Neuronal stem cell (in vitro differentiated cells): ENCODE results near the gene PTTG1IP2.

Experiments
- DNase-seq: peaks from one replicate; pipeline ENCODE4 v3.0.0-alpha.2; 2013; ENCODE audit warnings: low spot score
- H2AFZ ChIP-seq: one replicate; pipeline ENCODE4 v1.6.1; 2013; ENCODE audit warnings: mild to moderate bottlenecking, low read length, inconsistent platforms
- H2AK5ac ChIP-seq: 2 replicates; pipeline ENCODE4 v1.6.1; 2013; ENCODE audit warnings: low read depth, mild to moderate bottlenecking, inconsistent platforms, low read length, moderate library complexity, mixed read lengths
- H2BK120ac ChIP-seq: 2 replicates; pipeline ENCODE4 v1.6.1; 2013; ENCODE audit warnings: low read depth, mild to moderate bottlenecking, inconsistent platforms, low read length, moderate library complexity, mixed read lengths
- H2BK12ac ChIP-seq: one replicate; pipeline ENCODE4 v1.6.1; 2013; ENCODE audit warnings: low read length, inconsistent platforms
- H2BK15ac ChIP-seq: 2 replicates; pipeline ENCODE4 v1.6.1; 2013; ENCODE audit warnings: mild to moderate bottlenecking, low read length, inconsistent platforms, mixed read lengths
- H2BK5ac ChIP-seq: one replicate; pipeline ENCODE4 v1.6.1; 2013; ENCODE audit warnings: inconsistent platforms, mild to moderate bottlenecking, low read length, moderate library complexity
- H3K14ac ChIP-seq: one replicate; pipeline ENCODE4 v1.6.1; 2013; ENCODE audit warnings: low read length, inconsistent platforms
- H3K18ac ChIP-seq: 2 replicates; pipeline ENCODE4 v1.6.1; 2013; ENCODE audit warnings: low read length, inconsistent platforms
- H3K23ac ChIP-seq: 2 replicates; pipeline ENCODE4 v1.6.1; 2013; ENCODE audit warnings: low read depth, mild to moderate bottlenecking, mixed read lengths, low read length, inconsistent platforms; ENCODE audit not compliant: poor library complexity
- H3K27ac ChIP-seq: replicated peaks from 3 replicates; pipeline ENCODE4 v1.5.1; 2013; ENCODE audit warnings: low read length, inconsistent platforms
- H3K27me3 ChIP-seq, 3 experiments: 2 replicates each; pipeline ENCODE4 v1.6.1; 2013; ENCODE audit warnings: low read length in 3 of 3, mild to moderate bottlenecking in 2 of 3, inconsistent platforms in 1 of 3, low read depth in 1 of 3, mixed read lengths in 1 of 3, moderate library complexity in 1 of 3; ENCODE audit not compliant: control insufficient read depth in 3 of 3, insufficient read depth in 3 of 3
- H3K36me3 ChIP-seq, 2 donors: replicated peaks in 1 of 2; 2 replicates each; pipeline ENCODE4 v1.6.1; 2013; ENCODE audit warnings: low read length in 2 of 2; ENCODE audit not compliant: control insufficient read depth in 2 of 2, insufficient read depth in 2 of 2
- H3K4ac ChIP-seq: 2 replicates; pipeline ENCODE4 v1.6.1; 2013; ENCODE audit warnings: inconsistent platforms, mild to moderate bottlenecking, low read length, moderate library complexity
- H3K4me1 ChIP-seq, 2 donors: 1 replicate in 1 of 2; 2 replicates in 1 of 2; pipeline ENCODE4 v1.6.1; 2013; ENCODE audit warnings: low read length in 2 of 2, low read depth in 1 of 2; ENCODE audit not compliant: control insufficient read depth in 2 of 2, insufficient read depth in 1 of 2
- H3K4me2 ChIP-seq: one replicate; pipeline ENCODE4 v1.6.1; 2013; ENCODE audit warnings: mild to moderate bottlenecking, low read length, inconsistent platforms; ENCODE audit not compliant: insufficient read depth, poor library complexity, severe bottlenecking
- H3K4me3 ChIP-seq, 2 donors: 2 replicates each; pipeline ENCODE4 v1.5.1; 2013; ENCODE audit warnings: low read length in 2 of 2, mild to moderate bottlenecking in 2 of 2, inconsistent platforms in 1 of 2, moderate library complexity in 1 of 2
- H3K79me1 ChIP-seq: one replicate; pipeline ENCODE4 v1.6.1; 2013; ENCODE audit warnings: low read depth, mild to moderate bottlenecking, inconsistent platforms, low read length, moderate library complexity
- H3K9ac ChIP-seq: one replicate; pipeline ENCODE4 v1.6.1; 2013; ENCODE audit warnings: mild to moderate bottlenecking, low read depth, low read length, inconsistent platforms; ENCODE audit not compliant: poor library complexity
- H3K9me3 ChIP-seq, 2 donors: replicated peaks in 1 of 2; 2 replicates each; pipeline versions ENCODE3 to v1.6.1; 2013; ENCODE audit warnings: low read length in 2 of 2, mild to moderate bottlenecking in 2 of 2, inconsistent platforms in 1 of 2, low read depth in 1 of 2, mixed read lengths in 1 of 2, moderate library complexity in 1 of 2; ENCODE audit not compliant: control insufficient read depth in 2 of 2, insufficient read depth in 1 of 2
- H4K8ac ChIP-seq: one replicate; pipeline ENCODE4 v1.6.1; 2013; ENCODE audit warnings: low read depth, mild to moderate bottlenecking, inconsistent platforms, low read length, moderate library complexity
- H4K91ac ChIP-seq: one replicate; pipeline ENCODE4 v1.6.1; 2013; ENCODE audit warnings: low read length, low read depth, mild to moderate bottlenecking, inconsistent platforms; ENCODE audit not compliant: poor library complexity
- WGBS, 2 donors: extraction: QIAGEN DNeasy Blood & Tissue Kit; methylation state at CpG; one replicate each; pipeline ENCODE4 v1.1.7; 2013; ENCODE audit warnings: missing lambda C conversion rate in 2 of 2, mixed read lengths in 1 of 2; ENCODE audit not compliant: insufficient read length in 2 of 2, insufficient replicate concordance in 1 of 2; ENCODE audit errors: extremely low coverage in 2 of 2; 5-methylcytosine and 5-hydroxymethylcytosine counted together

Gene PTTG1IP2

GRCh38 chr7:90430614-90431460, 38.6 kb upstream of the PTTG1IP2 start:
- WGBS, 2 donors = no CpG with 5 or more reads among the region's 6 CpGs
- H2BK15ac ChIP-seq = no peak overlapping the region
- no peaks in the 10 kb centered on the region for H3K36me3 ChIP-seq

GRCh38 chr7:90432752-90433151, 36.7 kb upstream of the PTTG1IP2 start:
- no peak overlapping the region for H3K4me2 ChIP-seq
- H2BK15ac ChIP-seq = no peak overlapping the region
- H3K27ac ChIP-seq = no peak overlapping the region
- no peaks in the 10 kb centered on the region for H3K36me3 ChIP-seq
- H3K18ac ChIP-seq = no peak overlapping the region
- no peak overlapping the region for H2BK12ac ChIP-seq
- WGBS, 2 donors = no CpG with 5 or more reads among the region's 10 CpGs
- no peaks in the 10 kb centered on the region for H3K79me1 ChIP-seq
- H3K23ac ChIP-seq = peak overlapping the region; percentile 47
- DNase-seq = no peak
- H2BK5ac ChIP-seq = no peak overlapping the region
- H3K27me3 ChIP-seq = no peaks in the 10 kb centered on the region
- no peak overlapping the region for H4K91ac ChIP-seq
- peak overlapping the region; percentile 47 for H3K14ac ChIP-seq
- peak overlapping the region; percentile 6 for H2AK5ac ChIP-seq
- H3K4ac ChIP-seq = no peak overlapping the region
- no peaks in the 10 kb centered on the region for H3K4me1 ChIP-seq
- H3K9me3 ChIP-seq = peaks cover 7 to 12% of the 10 kb centered on the region in 2 donors
- peak overlapping the region; percentile 12 for H3K9ac ChIP-seq
- H3K4me3 ChIP-seq = no peak overlapping the region
- no peak overlapping the region for H2AFZ ChIP-seq
- no peak overlapping the region for H2BK120ac ChIP-seq
- H4K8ac ChIP-seq = no peak overlapping the region

More at GRCh38 chr7:90430614-90431460, 38.6 kb upstream of the PTTG1IP2 start:
- Histone ChIP-seq H4K8ac (no peak overlapping the region), H2BK5ac (no peak overlapping the region), H3K23ac (no peak overlapping the region), H3K4me1 (no peaks in the 10 kb centered on the region), H3K4me2 (no peak overlapping the region), H4K91ac (no peak overlapping the region), H2AFZ (no peak overlapping the region), H3K27me3 (no peaks in the 10 kb centered on the region), H2BK12ac (no peak overlapping the region), H3K18ac (no peak overlapping the region), H3K4me3 (no peak overlapping the region), H3K79me1 (no peaks in the 10 kb centered on the region), H2BK120ac (no peak overlapping the region), H3K4ac (no peak overlapping the region), H3K9ac (no peak overlapping the region), H3K9me3 (peaks cover 7 to 12% of the 10 kb centered on the region in 2 donors), H3K14ac (no peak overlapping the region), H3K27ac (no peak overlapping the region), H2AK5ac (no peak overlapping the region)
- DNase-seq = no peak

GRCh38 chr7:90433221-90433620, 36.2 kb upstream of the PTTG1IP2 start:
- no peak overlapping the region for H3K14ac ChIP-seq
- no peaks in the 10 kb centered on the region for H3K4me1 ChIP-seq
- H3K4ac ChIP-seq = no peak overlapping the region
- H2BK12ac ChIP-seq = no peak overlapping the region
- H3K23ac ChIP-seq = peak overlapping the region; percentile 47
- no peak overlapping the region for H4K8ac ChIP-seq
- peaks cover 7 to 12% of the 10 kb centered on the region in 2 donors for H3K9me3 ChIP-seq
- H3K36me3 ChIP-seq = no peaks in the 10 kb centered on the region
- no peak overlapping the region for H2BK5ac ChIP-seq
- H3K4me3 ChIP-seq = no peak overlapping the region
- H3K18ac ChIP-seq = no peak overlapping the region
- H2BK120ac ChIP-seq = no peak overlapping the region
- no peak overlapping the region for H2BK15ac ChIP-seq
- H2AFZ ChIP-seq = no peak overlapping the region
- no peaks in the 10 kb centered on the region for H3K79me1 ChIP-seq
- H2AK5ac ChIP-seq = peak overlapping the region; percentile 6
- H4K91ac ChIP-seq = no peak overlapping the region
- no peak overlapping the region for H3K27ac ChIP-seq
- no CpG with 5 or more reads among the region's 3 CpGs for WGBS, 2 donors
- H3K9ac ChIP-seq = no peak overlapping the region
- H3K4me2 ChIP-seq = no peak overlapping the region
- no peak for DNase-seq
- H3K27me3 ChIP-seq = no peaks in the 10 kb centered on the region

DNA sequence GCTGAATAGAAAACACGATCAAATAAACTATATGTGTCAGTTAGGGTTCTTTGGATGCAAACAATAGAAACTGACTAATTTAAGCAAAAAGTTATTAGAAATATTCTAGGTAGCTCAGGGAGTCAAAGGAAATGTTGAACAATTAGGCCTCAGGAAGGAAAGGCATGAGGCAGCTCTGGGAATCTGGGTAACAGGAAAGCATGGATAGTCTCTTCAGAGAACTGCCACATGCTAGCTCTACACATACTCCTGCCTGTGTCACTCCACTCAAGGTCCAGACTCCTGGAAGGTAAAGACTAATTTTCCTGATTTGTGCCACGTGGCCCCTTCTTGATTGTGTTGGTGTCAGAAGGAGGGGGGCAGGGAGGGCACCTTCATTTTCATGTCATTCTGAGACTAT, 23.8 kb upstream of the PTTG1IP2 start:
- Histone ChIP-seq H3K9me3 (no peaks in the 10 kb centered on the region), H3K18ac (no peak overlapping the region), H2BK120ac (no peak overlapping the region), H2BK12ac (no peak overlapping the region), H2AK5ac (no peak overlapping the region), H3K14ac (no peak overlapping the region), H3K4me1 (no peaks in the 10 kb centered on the region), H2BK15ac (no peak overlapping the region), H3K4me3 (no peak overlapping the region), H3K27ac (no peak overlapping the region), H3K4ac (no peak overlapping the region), H2AFZ (peak overlapping the region; percentile 33), H3K36me3 (no peaks in the 10 kb centered on the region), H3K79me1 (no peaks in the 10 kb centered on the region), H2BK5ac (no peak overlapping the region), H3K9ac (no peak overlapping the region), H3K4me2 (no peak overlapping the region), H4K8ac (no peak overlapping the region), H3K23ac (no peak overlapping the region), H4K91ac (no peak overlapping the region), H3K27me3 (no peaks in the 10 kb centered on the region)
- DNase-seq = no peak
- WGBS, 2 donors = no CpG with 5 or more reads among the region's 2 CpGs
